Activated CD4-positive, CD25-positive, alpha-beta regulatory T cell (primary cell): ENCODE results near the gene MED28.

ENCODE experiments used
- DNase-seq, 4 experiments: peaks; one replicate each; lab custom pipeline; 2025; lab: John Stamatoyannopoulos, UW

Gene MED28

GRCh38 chr4:17667253-17667652 lies 52.8 kb downstream of the MED28 start:
- DNase-seq: no peak

GRCh38 chr4:17667653-17668201 lies 53.3 kb downstream of the MED28 start:
- DNase-seq: no peak

- no peak for DNase-seq
Observed at GRCh38 chr4:17670423-17670822, 56.0 kb downstream of the MED28 start.

DNA sequence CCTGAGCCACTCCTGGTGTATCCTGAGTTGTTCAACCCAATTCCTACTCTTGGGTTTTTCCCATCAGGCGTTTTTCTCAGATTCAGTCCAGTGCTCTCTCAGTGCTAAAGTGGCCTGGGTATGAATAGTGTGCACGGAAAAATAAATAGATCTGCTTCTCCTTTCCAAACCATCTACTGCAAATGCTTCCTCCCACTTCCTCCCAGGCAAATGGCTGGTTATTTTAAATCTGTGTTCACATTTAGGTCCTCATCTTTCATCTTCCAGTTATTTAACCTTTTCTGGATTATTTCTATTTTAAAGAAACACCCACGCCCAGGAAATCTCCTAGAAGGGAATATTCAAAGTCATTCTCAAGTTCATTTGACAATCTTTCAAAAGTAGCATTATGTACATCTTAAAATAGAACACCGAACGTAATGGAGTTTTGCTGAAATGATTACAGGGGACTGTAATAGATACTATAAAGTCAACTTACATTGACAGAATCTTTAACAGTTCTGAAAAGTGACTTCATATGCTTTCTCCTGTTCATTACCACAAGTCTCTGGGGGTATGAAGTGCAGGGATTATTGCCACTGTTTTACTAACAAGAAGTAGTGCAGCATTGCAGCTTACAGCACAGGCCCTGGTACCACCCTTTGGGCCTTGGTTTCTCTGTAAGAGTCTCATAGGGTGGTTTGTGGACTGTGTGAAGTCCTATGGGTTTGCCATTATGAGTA lies 66.3 kb downstream of the MED28 start:
- DNase-seq: no peak

DNA sequence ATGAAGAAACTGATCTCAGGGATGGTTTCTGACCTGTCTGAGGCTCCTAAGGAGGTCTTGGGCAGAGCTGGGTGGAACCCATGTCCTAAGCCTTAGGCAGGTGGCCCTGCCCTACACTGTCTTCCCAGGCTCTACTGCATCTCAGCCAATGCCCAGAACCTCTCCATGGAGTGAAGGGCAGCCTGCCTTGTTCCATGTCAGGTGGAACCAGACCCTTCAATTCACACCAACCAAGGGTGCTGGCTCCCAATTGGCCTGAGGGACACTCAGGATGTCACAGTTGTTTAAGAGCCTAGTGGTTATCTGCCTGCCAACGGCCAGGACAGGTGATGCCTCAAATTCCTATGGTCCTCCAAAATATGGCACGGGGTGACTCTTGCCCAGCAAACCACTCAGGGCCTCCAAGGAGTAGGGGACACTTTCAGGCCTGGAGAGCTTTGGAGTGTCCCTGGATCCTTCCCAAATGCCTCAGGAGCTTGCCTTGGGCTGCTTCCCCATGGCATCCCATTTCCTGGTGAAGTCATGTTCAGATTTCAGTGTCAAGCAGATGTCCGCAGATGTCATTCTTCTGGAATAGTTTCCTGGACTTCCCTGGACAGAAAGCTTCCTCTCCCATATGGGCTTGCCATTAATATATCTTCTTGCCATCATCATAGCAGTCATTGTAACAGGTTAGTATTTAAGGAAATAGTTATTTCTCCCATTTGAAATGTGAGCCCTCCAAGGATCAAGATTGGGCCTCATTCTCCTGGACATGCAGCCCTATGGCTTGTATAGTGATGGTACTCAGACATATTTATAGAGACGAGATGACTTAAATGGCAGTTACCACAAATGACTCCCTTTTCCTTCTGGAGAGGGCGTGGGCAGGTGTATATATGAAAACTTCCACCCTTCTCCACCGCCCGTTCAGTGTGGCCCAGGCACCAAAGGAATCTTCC lies 67.1 kb downstream of the MED28 start:
- no peak for DNase-seq

GRCh38 chr4:17682222-17682566 lies 67.8 kb downstream of the MED28 start:
- no peak for DNase-seq
